Breast epithelium (tissue), 4 donors: ENCODE data around the gene PTPRZ1. TPM values are rescaled to one million over a fixed set of nuclear protein-coding genes. Genes with fewer than 3 reads are reported as not detected.

ENCODE experiments used
- DNase-seq, 2 donors: peaks; one replicate each; pipeline ENCODE4 v3.0.0-alpha.2; 2019; ENCODE audit warnings: low spot score in 2 of 2
- H3K27ac ChIP-seq, 2 donors: fragments of 200-600 bp; sonication (generic) in 1 of 2; one replicate each; pipeline ENCODE4 v1.5.1; 2016 to 2019; ENCODE audit warnings: mild to moderate bottlenecking in 1 of 2
- H3K27me3 ChIP-seq, 2 donors: fragments of 200-600 bp; sonication (generic) in 1 of 2; one replicate each; pipeline versions ENCODE4 v1.5.1 to v1.6.0; 2017 to 2019; ENCODE audit warnings: control low read depth in 1 of 2, mild to moderate bottlenecking in 1 of 2
- H3K36me3 ChIP-seq: fragments of 200-600 bp; one replicate; pipeline ENCODE4 v1.5.1; 2019
- H3K4me1 ChIP-seq, 2 donors: fragments of 200-600 bp; sonication (generic); one replicate each; pipeline ENCODE4 v1.5.1; 2016 to 2019; ENCODE audit warnings: control low read depth in 1 of 2
- H3K4me3 ChIP-seq, 3 donors: fragments of 200-600 bp; sonication (generic); 1 replicate in 2 of 3; 2 replicates in 1 of 3; pipeline ENCODE4 v1.5.1; 2016 to 2019; ENCODE audit warnings: mild to moderate bottlenecking in 3 of 3, moderate library complexity in 2 of 3
- H3K9me3 ChIP-seq, 2 donors: fragments of 200-600 bp; sonication (generic) in 1 of 2; one replicate each; pipeline ENCODE4 v1.5.1; 2016 to 2019; ENCODE audit warnings: control low read depth in 1 of 2
- POLR2A ChIP-seq: fragments of 450-650 bp; IDR thresholded peaks from one replicate; pipeline ENCODE4 v1.6.1; 2016; ENCODE audit warnings: antibody characterized with exemption, mild to moderate bottlenecking, moderate library complexity
- POLR2AphosphoS5 ChIP-seq, 3 donors: sonication (generic); formaldehyde crosslinking; IDR thresholded peaks; one replicate each; pipeline ENCODE4 v1.6.1; 2017; ENCODE audit warnings: antibody characterized with exemption in 3 of 3
- intact Hi-C: fragments of 100-400 bp; cut with DNase I; formaldehyde crosslinking; loops from one replicate; pipeline ENCODE4 v1.15.1; 2023; ENCODE audit warnings: low total_unique reads
- total RNA-seq, 3 donors: library from RNA; depleted of rRNA; stranded (reverse); fragments of >200 nt; gene quantifications; one replicate each; pipeline ENCODE4 v1.1.0, GENCODE V29; 2016
- TF ChIP-seq, protein P1 (sequence below), 3 donors: fragments of 450-650 bp; IDR thresholded peaks; one replicate each; pipeline ENCODE4 v1.5.1; 2016 to 2017; ENCODE audit warnings: antibody characterized with exemption in 3 of 3, mild to moderate bottlenecking in 3 of 3, moderate library complexity in 3 of 3

PTPRZ1 gene
- total RNA-seq, 3 donors from 2014 or later: 0.48 to 36.9 (median 32.1) TPM

DNA sequence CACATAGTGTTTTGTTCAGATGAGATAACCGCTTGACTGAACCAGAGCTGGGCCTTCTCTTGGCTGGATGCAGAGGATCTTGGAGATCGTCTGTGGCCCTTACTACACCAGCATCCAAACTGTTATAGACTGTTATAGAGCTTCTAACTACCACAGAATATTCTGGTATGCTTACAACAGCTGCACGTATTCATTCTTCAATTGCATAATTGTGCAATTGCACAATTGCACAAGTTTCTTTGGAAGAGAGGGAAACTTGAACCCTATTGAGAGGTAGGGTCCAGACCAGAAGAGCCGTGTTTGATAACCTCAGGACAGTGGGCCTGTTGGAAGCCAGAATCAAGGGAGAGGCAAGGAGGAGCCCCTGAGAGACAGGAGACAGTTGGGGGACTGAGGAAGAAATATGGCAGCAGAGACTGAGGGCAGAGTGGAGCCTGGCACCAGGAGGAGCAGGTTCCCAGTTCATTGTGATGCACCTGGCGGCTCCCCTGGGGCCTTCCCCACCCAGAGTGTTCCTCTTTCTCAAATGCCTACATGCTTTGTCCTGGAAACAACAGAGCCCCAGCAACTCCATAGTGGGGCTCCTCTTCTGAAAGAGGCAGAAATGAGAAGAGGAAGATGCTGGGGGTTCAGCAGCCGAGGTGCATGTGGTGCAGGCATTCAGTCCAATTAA, 64.1 kb downstream of the PTPRZ1 start:
- no peak for DNase-seq

GRCh38 chr7:121938429-121938996, 65.6 kb downstream of the PTPRZ1 start:
- intact Hi-C loops: no loop called here
- Histone ChIP-seq H3K4me1 (no peaks in the 10 kb centered on the region), H3K4me3 (no peak overlapping the region), H3K27me3 (no peaks in the 10 kb centered on the region), H3K27ac (no peak overlapping the region), H3K36me3 (no peaks in the 10 kb centered on the region), H3K9me3 (no peaks in the 10 kb centered on the region)
- no peak for DNase-seq
- TF ChIP-seq, protein P1, sequence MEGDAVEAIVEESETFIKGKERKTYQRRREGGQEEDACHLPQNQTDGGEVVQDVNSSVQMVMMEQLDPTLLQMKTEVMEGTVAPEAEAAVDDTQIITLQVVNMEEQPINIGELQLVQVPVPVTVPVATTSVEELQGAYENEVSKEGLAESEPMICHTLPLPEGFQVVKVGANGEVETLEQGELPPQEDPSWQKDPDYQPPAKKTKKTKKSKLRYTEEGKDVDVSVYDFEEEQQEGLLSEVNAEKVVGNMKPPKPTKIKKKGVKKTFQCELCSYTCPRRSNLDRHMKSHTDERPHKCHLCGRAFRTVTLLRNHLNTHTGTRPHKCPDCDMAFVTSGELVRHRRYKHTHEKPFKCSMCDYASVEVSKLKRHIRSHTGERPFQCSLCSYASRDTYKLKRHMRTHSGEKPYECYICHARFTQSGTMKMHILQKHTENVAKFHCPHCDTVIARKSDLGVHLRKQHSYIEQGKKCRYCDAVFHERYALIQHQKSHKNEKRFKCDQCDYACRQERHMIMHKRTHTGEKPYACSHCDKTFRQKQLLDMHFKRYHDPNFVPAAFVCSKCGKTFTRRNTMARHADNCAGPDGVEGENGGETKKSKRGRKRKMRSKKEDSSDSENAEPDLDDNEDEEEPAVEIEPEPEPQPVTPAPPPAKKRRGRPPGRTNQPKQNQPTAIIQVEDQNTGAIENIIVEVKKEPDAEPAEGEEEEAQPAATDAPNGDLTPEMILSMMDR (IDR thresholded peaks at IDR 0.05): no peak
- TF ChIP-seq POLR2AphosphoS5 (IDR thresholded peaks at IDR 0.05): no peak
- TF ChIP-seq POLR2A: no peak

More for the DNA sequence above, 64.1 kb downstream of the PTPRZ1 start:
- H3K4me3 ChIP-seq: no peak overlapping the region
- H3K27me3 ChIP-seq: no peaks in the 10 kb centered on the region
- no peaks in the 10 kb centered on the region for H3K9me3 ChIP-seq
- no peaks in the 10 kb centered on the region for H3K4me1 ChIP-seq
- intact Hi-C loops: no loop called here
- H3K36me3 ChIP-seq: no peaks in the 10 kb centered on the region
- TF ChIP-seq POLR2A (no peak), POLR2AphosphoS5 (IDR thresholded peaks at IDR 0.05) (no peak)
- TF ChIP-seq, protein P1 (IDR thresholded peaks at IDR 0.05): no peak
- no peak overlapping the region for H3K27ac ChIP-seq

- Histone ChIP-seq H3K4me3 (no peak overlapping the region), H3K27me3 (no peaks in the 10 kb centered on the region), H3K36me3 (no peaks in the 10 kb centered on the region), H3K9me3 (no peaks in the 10 kb centered on the region), H3K4me1 (no peaks in the 10 kb centered on the region), H3K27ac (no peak overlapping the region)
- no peak for TF ChIP-seq POLR2AphosphoS5 (IDR thresholded peaks at IDR 0.05)
- TF ChIP-seq, protein P1 (IDR thresholded peaks at IDR 0.05): no peak
- TF ChIP-seq POLR2A: no peak
- intact Hi-C loops: no loop called here
- DNase-seq: no peak
These were observed 68.0 kb downstream of the PTPRZ1 start for GRCh38 chr7:121940918-121941317.

GRCh38 chr7:121941830-121942229, 68.9 kb downstream of the PTPRZ1 start:
- DNase-seq: no peak
- no peaks in the 10 kb centered on the region for H3K36me3 ChIP-seq
- intact Hi-C loops: no loop called here

GRCh38 chr7:121945066-121945465, 72.1 kb downstream of the PTPRZ1 start:
- DNase-seq: no peak
- Histone ChIP-seq H3K27ac (no peak overlapping the region), H3K36me3 (no peaks in the 10 kb centered on the region), H3K27me3 (no peaks in the 10 kb centered on the region), H3K9me3 (no peaks in the 10 kb centered on the region), H3K4me1 (no peaks in the 10 kb centered on the region), H3K4me3 (no peak overlapping the region)
- intact Hi-C loops: no loop called here
- TF ChIP-seq POLR2A (no peak), POLR2AphosphoS5 (IDR thresholded peaks at IDR 0.05) (no peak)
- TF ChIP-seq, protein P1 (IDR thresholded peaks at IDR 0.05): no peak

More at GRCh38 chr7:121941830-121942229, 68.9 kb downstream of the PTPRZ1 start:
- no peaks in the 10 kb centered on the region for H3K4me1 ChIP-seq
- no peaks in the 10 kb centered on the region for H3K9me3 ChIP-seq
- no peak for TF ChIP-seq POLR2AphosphoS5 (IDR thresholded peaks at IDR 0.05)
- TF ChIP-seq, protein P1 (IDR thresholded peaks at IDR 0.05): no peak
- TF ChIP-seq POLR2A: no peak
- H3K27me3 ChIP-seq: no peaks in the 10 kb centered on the region
- H3K4me3 ChIP-seq: no peak overlapping the region
- no peak overlapping the region for H3K27ac ChIP-seq
